Measurements from ENCODE around the gene ATXN1. TPM values are rescaled to one million over a fixed set of nuclear protein-coding genes. Genes with fewer than 3 reads are reported as not detected.

Gene ATXN1
- total RNA-seq, 1 donor from 2014 or later: 15.5 TPM

DNA sequence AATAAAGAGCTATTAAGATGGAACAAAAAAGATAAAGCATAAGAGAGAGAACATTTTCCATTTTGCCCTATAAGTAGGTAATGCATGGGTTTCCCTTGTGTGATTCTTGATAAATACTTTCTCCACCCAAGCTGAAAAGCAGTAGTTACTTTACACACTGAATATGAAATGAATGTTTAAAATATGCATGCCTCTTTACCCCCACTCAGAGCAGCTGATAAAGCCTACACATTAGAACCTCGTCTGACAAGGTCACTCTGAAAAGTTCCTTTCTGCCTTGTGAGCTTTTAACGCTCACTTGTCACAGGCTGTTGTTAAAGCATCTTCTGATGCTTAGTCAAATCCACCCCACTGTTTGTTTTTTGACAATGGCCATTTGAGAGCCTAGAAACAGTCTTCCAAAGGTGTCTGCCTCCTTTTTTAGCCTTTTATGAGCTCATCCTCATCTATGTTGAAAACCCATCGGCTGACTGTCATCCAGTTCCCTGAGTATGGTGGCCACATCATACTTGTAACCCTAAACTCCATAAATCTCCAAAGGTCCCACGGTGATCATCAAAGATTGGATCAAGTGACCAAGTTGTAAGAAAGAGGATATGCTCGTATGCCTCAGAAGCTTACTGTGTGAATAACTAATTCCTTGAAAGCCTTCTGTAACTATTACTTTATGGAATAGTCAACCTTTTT lies 102.8 kb downstream of the ATXN1 start:
- no peak overlapping the region for H3K4me3 Mint-ChIP-seq (ENCODE audit: unreplicated experiment)
- H3K27me3 Mint-ChIP-seq (ENCODE audit: unreplicated experiment): no peaks in the 10 kb centered on the region
- DNase-seq: no peak
- no peaks in the 10 kb centered on the region for H3K4me1 Mint-ChIP-seq (ENCODE audit: low read depth, unreplicated experiment)
- H3K36me3 Mint-ChIP-seq (ENCODE audit: unreplicated experiment): no peaks in the 10 kb centered on the region
- H3K9me3 Mint-ChIP-seq (ENCODE audit: unreplicated experiment): peaks cover 2% of the 10 kb centered on the region
- no peak overlapping the region for H3K27ac Mint-ChIP-seq (ENCODE audit: unreplicated experiment)
- TF ChIP-seq, protein P1, sequence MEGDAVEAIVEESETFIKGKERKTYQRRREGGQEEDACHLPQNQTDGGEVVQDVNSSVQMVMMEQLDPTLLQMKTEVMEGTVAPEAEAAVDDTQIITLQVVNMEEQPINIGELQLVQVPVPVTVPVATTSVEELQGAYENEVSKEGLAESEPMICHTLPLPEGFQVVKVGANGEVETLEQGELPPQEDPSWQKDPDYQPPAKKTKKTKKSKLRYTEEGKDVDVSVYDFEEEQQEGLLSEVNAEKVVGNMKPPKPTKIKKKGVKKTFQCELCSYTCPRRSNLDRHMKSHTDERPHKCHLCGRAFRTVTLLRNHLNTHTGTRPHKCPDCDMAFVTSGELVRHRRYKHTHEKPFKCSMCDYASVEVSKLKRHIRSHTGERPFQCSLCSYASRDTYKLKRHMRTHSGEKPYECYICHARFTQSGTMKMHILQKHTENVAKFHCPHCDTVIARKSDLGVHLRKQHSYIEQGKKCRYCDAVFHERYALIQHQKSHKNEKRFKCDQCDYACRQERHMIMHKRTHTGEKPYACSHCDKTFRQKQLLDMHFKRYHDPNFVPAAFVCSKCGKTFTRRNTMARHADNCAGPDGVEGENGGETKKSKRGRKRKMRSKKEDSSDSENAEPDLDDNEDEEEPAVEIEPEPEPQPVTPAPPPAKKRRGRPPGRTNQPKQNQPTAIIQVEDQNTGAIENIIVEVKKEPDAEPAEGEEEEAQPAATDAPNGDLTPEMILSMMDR (IDR thresholded peaks at IDR 0.05; ENCODE audit: partially characterized antibody, unreplicated experiment): no peak

DNA sequence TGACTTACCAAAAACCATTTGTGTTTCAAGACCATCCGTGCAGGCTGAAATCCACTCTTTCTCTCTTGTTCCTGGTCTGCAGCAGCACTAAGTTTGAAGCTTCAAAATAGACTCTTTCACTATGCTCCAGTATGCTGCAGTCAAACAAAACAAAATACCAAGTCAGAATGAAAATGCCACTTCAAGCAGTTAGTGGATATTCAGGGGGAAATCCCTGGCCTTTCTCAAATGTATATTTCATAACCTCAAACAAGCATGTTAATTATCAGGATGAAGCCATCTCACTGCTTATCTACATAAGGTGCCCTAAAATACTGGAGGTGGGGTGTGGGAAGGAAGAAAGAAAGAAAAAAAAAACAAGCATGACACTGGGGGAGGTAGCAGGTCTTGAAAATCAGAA lies 103.5 kb downstream of the ATXN1 start:
- Mint-ChIP-seq H3K4me3 (ENCODE audit: unreplicated experiment) (no peak overlapping the region), H3K27me3 (ENCODE audit: unreplicated experiment) (no peaks in the 10 kb centered on the region), H3K9me3 (ENCODE audit: unreplicated experiment) (peaks cover 2% of the 10 kb centered on the region), H3K27ac (ENCODE audit: unreplicated experiment) (no peak overlapping the region), H3K36me3 (ENCODE audit: unreplicated experiment) (no peaks in the 10 kb centered on the region), H3K4me1 (ENCODE audit: low read depth, unreplicated experiment) (no peaks in the 10 kb centered on the region)
- TF ChIP-seq, protein P1 (IDR thresholded peaks at IDR 0.05; ENCODE audit: partially characterized antibody, unreplicated experiment): no peak
- DNase-seq: no peak

DNA sequence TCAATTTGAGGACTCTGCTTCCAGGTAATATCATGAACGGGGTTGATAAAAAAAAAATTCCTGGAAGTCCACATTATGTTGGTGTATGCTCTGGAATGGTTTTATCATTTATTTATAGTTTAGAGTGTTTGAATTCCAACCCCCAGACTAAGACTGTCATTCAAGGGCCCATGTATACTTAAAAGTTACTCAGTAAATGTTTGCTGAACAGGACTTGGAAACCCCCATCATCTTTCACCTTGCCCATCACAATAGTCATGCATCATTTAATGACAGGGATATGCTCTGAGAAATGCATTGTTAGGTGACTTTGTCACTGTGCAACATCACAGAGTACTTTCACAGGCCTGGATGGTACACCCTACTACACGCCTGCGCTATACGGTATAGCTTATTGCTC lies 104.8 kb downstream of the ATXN1 start:
- Mint-ChIP-seq H3K36me3 (ENCODE audit: unreplicated experiment) (no peaks in the 10 kb centered on the region), H3K27me3 (ENCODE audit: unreplicated experiment) (no peaks in the 10 kb centered on the region), H3K4me3 (ENCODE audit: unreplicated experiment) (no peak overlapping the region), H3K4me1 (ENCODE audit: low read depth, unreplicated experiment) (no peaks in the 10 kb centered on the region), H3K9me3 (ENCODE audit: unreplicated experiment) (peaks cover 2% of the 10 kb centered on the region), H3K27ac (ENCODE audit: unreplicated experiment) (no peak overlapping the region)
- TF ChIP-seq, protein P1 (IDR thresholded peaks at IDR 0.05; ENCODE audit: partially characterized antibody, unreplicated experiment): no peak
- no peak for DNase-seq

DNA sequence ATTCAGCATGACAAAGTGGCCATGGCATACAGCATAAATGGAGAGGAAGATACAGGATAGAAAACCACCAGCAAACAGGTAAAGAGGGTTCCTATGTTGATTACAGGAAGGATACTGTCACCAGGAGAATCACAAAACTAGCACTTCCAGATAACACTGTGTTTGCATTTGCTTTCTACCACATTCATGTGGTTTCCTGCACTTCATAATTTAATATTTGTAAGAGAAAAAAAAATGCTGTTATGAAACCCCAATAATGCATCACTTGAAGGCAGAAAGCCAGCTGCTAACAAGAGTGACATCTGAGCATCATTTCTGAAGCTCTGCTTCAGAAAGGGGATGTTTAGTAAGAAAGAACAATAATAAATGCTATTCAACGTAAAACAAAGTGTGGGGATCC lies 106.6 kb downstream of the ATXN1 start:
- Mint-ChIP-seq H3K4me3 (ENCODE audit: unreplicated experiment) (no peak overlapping the region), H3K4me1 (ENCODE audit: low read depth, unreplicated experiment) (no peaks in the 10 kb centered on the region), H3K9me3 (ENCODE audit: unreplicated experiment) (peaks cover 3% of the 10 kb centered on the region), H3K36me3 (ENCODE audit: unreplicated experiment) (no peaks in the 10 kb centered on the region), H3K27ac (ENCODE audit: unreplicated experiment) (no peak overlapping the region), H3K27me3 (ENCODE audit: unreplicated experiment) (no peaks in the 10 kb centered on the region)
- no peak for DNase-seq
- TF ChIP-seq, protein P1 (IDR thresholded peaks at IDR 0.05; ENCODE audit: partially characterized antibody, unreplicated experiment): no peak

DNA sequence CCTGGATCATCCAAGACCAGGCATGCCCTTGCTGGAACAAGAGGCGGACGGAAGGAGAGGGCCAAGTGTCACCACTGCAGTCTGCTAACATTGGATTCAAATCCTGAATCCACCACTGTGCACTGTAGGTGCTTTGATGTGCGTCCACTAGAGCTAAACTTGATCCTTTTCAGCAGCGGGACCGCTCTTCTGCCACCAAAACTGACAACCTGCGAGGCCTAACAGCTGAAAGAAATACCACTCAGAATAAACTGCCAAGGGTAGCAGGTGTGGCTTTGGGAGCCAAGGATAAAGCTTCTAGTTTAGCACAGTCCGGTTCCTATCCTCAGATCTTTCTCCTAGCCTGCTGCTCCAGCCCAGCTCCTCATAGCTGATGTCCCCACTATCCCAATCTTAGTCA lies 108.0 kb downstream of the ATXN1 start:
- no peaks in the 10 kb centered on the region for H3K36me3 Mint-ChIP-seq (ENCODE audit: unreplicated experiment)
- peaks cover 3% of the 10 kb centered on the region for H3K9me3 Mint-ChIP-seq (ENCODE audit: unreplicated experiment)
- TF ChIP-seq, protein P1 (IDR thresholded peaks at IDR 0.05; ENCODE audit: partially characterized antibody, unreplicated experiment): no peak

More for the DNA sequence above, 108.0 kb downstream of the ATXN1 start:
- no peaks in the 10 kb centered on the region for H3K27me3 Mint-ChIP-seq (ENCODE audit: unreplicated experiment)
- no peak for DNase-seq
- no peak overlapping the region for H3K27ac Mint-ChIP-seq (ENCODE audit: unreplicated experiment)
- no peak overlapping the region for H3K4me3 Mint-ChIP-seq (ENCODE audit: unreplicated experiment)
- H3K4me1 Mint-ChIP-seq (ENCODE audit: low read depth, unreplicated experiment): no peaks in the 10 kb centered on the region
